ENCODE data around the gene DEUP1. TPM values are rescaled to one million over a fixed set of nuclear protein-coding genes. Genes with fewer than 3 reads are reported as not detected.

DEUP1 gene
- total RNA-seq = not detected

GRCh38 chr11:93330446-93330984, at the start of gene DEUP1:
DEUP1 (plus strand) TSS chr11:93330742; CDS start chr11:93332260, 1,518 bp downstream.

Other genes with a start within 250 kb of the DEUP1 start
- 1 to 10 TPM; 6.3 to 8.9 TPM for gene SLC36A4, start 132.8 kb upstream of the DEUP1 start, total RNA-seq
- 1 to 10 TPM in 1 of 2 donors, under 1 TPM in 1; 0.69 to 5.7 TPM for gene SMCO4, start 212.6 kb downstream of the DEUP1 start, total RNA-seq

Measured in melanocyte of skin (primary cell).